SK-N-SH (cell line): ENCODE results near the gene GPR18. TPM values are rescaled to one million over a fixed set of nuclear protein-coding genes. Genes with fewer than 3 reads are reported as not detected.

Experiments used
- CTCF ChIA-PET: fragments of 300-600, 350-600 bp; formaldehyde crosslinking; extraction: SDS; loops from one replicate; lab custom pipeline; 2021; lab: Yijun Ruan, JAX
- POLR2A ChIA-PET: fragments of 350-600 bp; sonication (Branson Sonifier 250); formaldehyde crosslinking; extraction: SDS; loops from one replicate; lab custom pipeline; 2020; ENCODE audit warnings: antibody characterized with exemption, inconsistent platforms; lab: Yijun Ruan, JAX
- DNase-seq: peaks from one replicate; pipeline ENCODE4 v3.0.0; 2012
- H2AFZ ChIP-seq: fragments of 200-600 bp; sonication (generic); 2 replicates; pipeline ENCODE4 v1.8.1; 2016; ENCODE audit warnings: antibody characterized with exemption, mild to moderate bottlenecking, low read depth
- H3F3A ChIP-seq: fragments of 200-600 bp; sonication (generic); replicated peaks from 2 replicates; pipeline ENCODE3; 2016; ENCODE audit warnings: antibody characterized with exemption, mild to moderate bottlenecking; ENCODE audit not compliant: insufficient read depth
- H3K27ac ChIP-seq, 2 experiments: fragments of 200-500 bp in 1 of 2; fragments of 200-600 bp in 1 of 2; sonication (Bioruptor generic) in 1 of 2; sonication (generic), shearing (Covaris generic) in 1 of 2; 2 replicates each; pipeline versions ENCODE4 v1.5.1 to v1.6.1; 2014 to 2016; ENCODE audit warnings: low read depth in 2 of 2, inconsistent platforms in 1 of 2, low read length in 1 of 2, mild to moderate bottlenecking in 1 of 2, mixed read lengths in 1 of 2
- H3K27me3 ChIP-seq: fragments of 200-600 bp; sonication (generic), shearing (Covaris generic); 2 replicates; pipeline ENCODE4 v1.6.1; 2016; ENCODE audit warnings: mixed run types; ENCODE audit not compliant: insufficient read depth
- H3K36me3 ChIP-seq, 2 experiments: fragments of 200-500 bp in 1 of 2; fragments of 200-600 bp in 1 of 2; sonication (Bioruptor generic) in 1 of 2; sonication (generic) in 1 of 2; replicated peaks in 1 of 2; 2 replicates each; pipeline versions ENCODE3 to v1.5.1; 2014 to 2016; ENCODE audit warnings: low read length in 1 of 2, mild to moderate bottlenecking in 1 of 2; ENCODE audit not compliant: insufficient read depth in 2 of 2, control insufficient read depth in 1 of 2
- H3K4me1 ChIP-seq, 2 experiments: fragments of 200-500 bp in 1 of 2; fragments of 200-600 bp in 1 of 2; sonication (Bioruptor generic) in 1 of 2; sonication (generic), shearing (Covaris generic) in 1 of 2; 2 replicates each; pipeline versions ENCODE4 v1.5.1 to v1.6.1; 2014 to 2016; ENCODE audit warnings: low read depth in 1 of 2, low read length in 1 of 2, mixed run types in 1 of 2; ENCODE audit not compliant: insufficient read depth in 2 of 2, control insufficient read depth in 1 of 2
- H3K4me2 ChIP-seq: fragments of 200-600 bp; sonication (generic), shearing (Covaris generic); 2 replicates; pipeline ENCODE4 v1.6.1; 2017; ENCODE audit warnings: mixed run types
- H3K4me3 ChIP-seq, 2 experiments: fragments of 200-500 bp in 1 of 2; fragments of 200-600 bp in 1 of 2; sonication (Bioruptor generic) in 1 of 2; sonication (generic), shearing (Covaris generic) in 1 of 2; 2 replicates each; pipeline versions ENCODE4 v1.5.1 to v1.8.1; 2014 to 2016; ENCODE audit warnings: low read depth in 2 of 2, inconsistent platforms in 1 of 2, low read length in 1 of 2, mild to moderate bottlenecking in 1 of 2, mixed read lengths in 1 of 2, moderate library complexity in 1 of 2
- H3K79me2 ChIP-seq: fragments of 200-600 bp; sonication (generic); 2 replicates; pipeline ENCODE4 v1.8.1; 2017; ENCODE audit warnings: mild to moderate bottlenecking; ENCODE audit not compliant: insufficient read depth
- H3K9ac ChIP-seq: fragments of 200-600 bp; sonication (generic); 2 replicates; pipeline ENCODE4 v1.6.1; 2017; ENCODE audit warnings: mixed run types
- H3K9me2 ChIP-seq: fragments of 200-600 bp; sonication (generic); 2 replicates; pipeline ENCODE4 v1.6.1; 2017; ENCODE audit warnings: mixed run types
- H3K9me3 ChIP-seq: fragments of 200-600 bp; sonication (generic); 2 replicates; pipeline ENCODE4 v1.6.1; 2017; ENCODE audit warnings: mixed run types, mild to moderate bottlenecking, moderate library complexity
- H4K20me1 ChIP-seq: fragments of 200-600 bp; sonication (generic); 2 replicates; pipeline ENCODE4 v1.6.1; 2017; ENCODE audit warnings: mild to moderate bottlenecking, mixed run types; ENCODE audit not compliant: insufficient read depth
- CHD2 ChIP-seq: fragments of 150-350 bp; IDR thresholded peaks from 2 replicates; pipeline ENCODE4 v1.6.1; 2018; ENCODE audit warnings: low read length; ENCODE audit not compliant: partially characterized antibody
- EZH2phosphoT487 ChIP-seq: fragments of 200-600 bp; sonication (generic); IDR thresholded peaks from 2 replicates; pipeline ENCODE4 v1.6.1; 2017; ENCODE audit warnings: low read depth, mixed run types, mild to moderate bottlenecking, antibody characterized with exemption, moderate library complexity, borderline replicate concordance
- FOSL2 ChIP-seq: IDR thresholded peaks from 2 replicates; pipeline ENCODE4 v1.4.0; 2012; ENCODE audit warnings: low read depth, mild to moderate bottlenecking, moderate library complexity, borderline replicate concordance
- GABPA ChIP-seq: IDR thresholded peaks from 2 replicates; pipeline ENCODE4 v1.4.0; 2012; ENCODE audit warnings: low read depth, mild to moderate bottlenecking
- GATA2 ChIP-seq: sonication (generic); formaldehyde crosslinking; IDR thresholded peaks from 2 replicates; pipeline ENCODE4 v1.5.0; 2020; ENCODE audit warnings: mild to moderate bottlenecking, missing genetic modification reagents
- JUND ChIP-seq: IDR thresholded peaks from 2 replicates; pipeline ENCODE4 v1.4.0; 2012
- MEF2A ChIP-seq: IDR thresholded peaks from 2 replicates; pipeline ENCODE4 v1.4.0; 2012; ENCODE audit warnings: low read depth, borderline replicate concordance
- NFIC ChIP-seq: IDR thresholded peaks from 2 replicates; pipeline ENCODE4 v1.4.0; 2012; ENCODE audit warnings: borderline replicate concordance
- REST ChIP-seq: IDR thresholded peaks from 2 replicates; pipeline ENCODE4 v1.6.1; 2012; ENCODE audit warnings: mild to moderate bottlenecking, low read depth, low read length, moderate library complexity
- RFX5 ChIP-seq: IDR thresholded peaks from 2 replicates; pipeline ENCODE4 v1.6.1; 2012; ENCODE audit warnings: mild to moderate bottlenecking, improper control_type of control experiment, low read length
- RXRA ChIP-seq: IDR thresholded peaks from 2 replicates; pipeline ENCODE4 v1.4.0; 2012; ENCODE audit warnings: low read depth, mild to moderate bottlenecking, borderline replicate concordance
- SMC3 ChIP-seq: IDR thresholded peaks from 2 replicates; pipeline ENCODE4 v1.6.1; 2012; ENCODE audit warnings: low read depth, low read length, improper control_type of control experiment
- TAF1 ChIP-seq: IDR thresholded peaks from 2 replicates; pipeline ENCODE4 v1.6.1; 2012; ENCODE audit warnings: low read depth, mild to moderate bottlenecking, low read length, moderate library complexity, borderline replicate concordance
- USF1 ChIP-seq: IDR thresholded peaks from 2 replicates; pipeline ENCODE4 v1.4.0; 2012; ENCODE audit warnings: low read depth, borderline replicate concordance
- WGBS: methylation state at CpG from one replicate; pipeline ENCODE4 v1.1.6; 2017; ENCODE audit warnings: low lambda C conversion rate; 5-methylcytosine and 5-hydroxymethylcytosine counted together
- polyA plus RNA-seq, 3 experiments: library from polyadenylated mRNA; depleted of rRNA; stranded (reverse); fragments of >200 nt; gene quantifications; 2 replicates each; pipeline ENCODE4 v1.2.3, GENCODE V29; 2012
- TF ChIP-seq, protein P1 (sequence below): IDR thresholded peaks from 2 replicates; pipeline ENCODE4 v1.4.0; 2012; ENCODE audit warnings: low read depth, borderline replicate concordance
- TF ChIP-seq, protein P2 (sequence below): fragments of 150-350 bp; IDR thresholded peaks from 2 replicates; pipeline ENCODE4 v1.6.1; 2017; ENCODE audit warnings: antibody characterized with exemption, low read length, low read depth, borderline replicate concordance
- TF ChIP-seq, protein P3 (sequence below): IDR thresholded peaks from 2 replicates; pipeline ENCODE4 v1.4.0; 2012; ENCODE audit warnings: low read depth
- TF ChIP-seq, protein P4 (sequence below): fragments of 200-600 bp; sonication (generic); IDR thresholded peaks from 2 replicates; pipeline ENCODE4 v1.6.1; 2017; ENCODE audit warnings: antibody characterized with exemption, mild to moderate bottlenecking, moderate library complexity

Gene GPR18
- polyA plus RNA-seq, 1 of the 3 experiments (the other 2 are of a cell fraction), result not detected

GRCh38 chr13:99251921-99252320, 6.3 kb downstream of the GPR18 start:
- Histone ChIP-seq H3K79me2 (no peaks in the 10 kb centered on the region), H3F3A (no peaks in the 10 kb centered on the region), H3K9ac (no peak overlapping the region), H3K4me2 (no peak overlapping the region), H3K4me3 (no peak overlapping the region), H3K9me3 (no peaks in the 10 kb centered on the region), H2AFZ (no peak overlapping the region), H3K4me1 (peaks cover 0 to 2% of the 10 kb centered on the region in 2 experiments; a peak in 2 of 4 replicates), H3K9me2 (no peaks in the 10 kb centered on the region)
- POLR2A ChIA-PET, result no interaction called here
- no peak for DNase-seq
- CTCF ChIA-PET, result interaction anchor here (1.0 to 2.2 kb wide), 4 partner anchors 14 to 185 kb away, joined by 5 to 10 read pairs (median 7); no protein-coding TSS in a partner anchor
- no peak for TF ChIP-seq FOSL2
- TF ChIP-seq USF1, result no peak
- TF ChIP-seq, protein P1, sequence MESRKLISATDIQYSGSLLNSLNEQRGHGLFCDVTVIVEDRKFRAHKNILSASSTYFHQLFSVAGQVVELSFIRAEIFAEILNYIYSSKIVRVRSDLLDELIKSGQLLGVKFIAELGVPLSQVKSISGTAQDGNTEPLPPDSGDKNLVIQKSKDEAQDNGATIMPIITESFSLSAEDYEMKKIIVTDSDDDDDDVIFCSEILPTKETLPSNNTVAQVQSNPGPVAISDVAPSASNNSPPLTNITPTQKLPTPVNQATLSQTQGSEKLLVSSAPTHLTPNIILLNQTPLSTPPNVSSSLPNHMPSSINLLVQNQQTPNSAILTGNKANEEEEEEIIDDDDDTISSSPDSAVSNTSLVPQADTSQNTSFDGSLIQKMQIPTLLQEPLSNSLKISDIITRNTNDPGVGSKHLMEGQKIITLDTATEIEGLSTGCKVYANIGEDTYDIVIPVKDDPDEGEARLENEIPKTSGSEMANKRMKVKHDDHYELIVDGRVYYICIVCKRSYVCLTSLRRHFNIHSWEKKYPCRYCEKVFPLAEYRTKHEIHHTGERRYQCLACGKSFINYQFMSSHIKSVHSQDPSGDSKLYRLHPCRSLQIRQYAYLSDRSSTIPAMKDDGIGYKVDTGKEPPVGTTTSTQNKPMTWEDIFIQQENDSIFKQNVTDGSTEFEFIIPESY, result no peak
- no peak for TF ChIP-seq GATA2 (CRISPR knock-in tag)
- TF ChIP-seq SMC3, result no peak
- no peak for TF ChIP-seq GABPA
- TF ChIP-seq RXRA, result no peak
- TF ChIP-seq EZH2phosphoT487, result no peak
- no peak for TF ChIP-seq CHD2
- TF ChIP-seq TAF1, result no peak
- no peak for TF ChIP-seq REST
- TF ChIP-seq, protein P2, sequence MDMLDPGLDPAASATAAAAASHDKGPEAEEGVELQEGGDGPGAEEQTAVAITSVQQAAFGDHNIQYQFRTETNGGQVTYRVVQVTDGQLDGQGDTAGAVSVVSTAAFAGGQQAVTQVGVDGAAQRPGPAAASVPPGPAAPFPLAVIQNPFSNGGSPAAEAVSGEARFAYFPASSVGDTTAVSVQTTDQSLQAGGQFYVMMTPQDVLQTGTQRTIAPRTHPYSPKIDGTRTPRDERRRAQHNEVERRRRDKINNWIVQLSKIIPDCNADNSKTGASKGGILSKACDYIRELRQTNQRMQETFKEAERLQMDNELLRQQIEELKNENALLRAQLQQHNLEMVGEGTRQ, result no peak
- TF ChIP-seq MEF2A, result no peak
- TF ChIP-seq, protein P3, sequence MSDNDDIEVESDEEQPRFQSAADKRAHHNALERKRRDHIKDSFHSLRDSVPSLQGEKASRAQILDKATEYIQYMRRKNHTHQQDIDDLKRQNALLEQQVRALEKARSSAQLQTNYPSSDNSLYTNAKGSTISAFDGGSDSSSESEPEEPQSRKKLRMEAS, result no peak
- no peak for TF ChIP-seq NFIC
- TF ChIP-seq, protein P4, sequence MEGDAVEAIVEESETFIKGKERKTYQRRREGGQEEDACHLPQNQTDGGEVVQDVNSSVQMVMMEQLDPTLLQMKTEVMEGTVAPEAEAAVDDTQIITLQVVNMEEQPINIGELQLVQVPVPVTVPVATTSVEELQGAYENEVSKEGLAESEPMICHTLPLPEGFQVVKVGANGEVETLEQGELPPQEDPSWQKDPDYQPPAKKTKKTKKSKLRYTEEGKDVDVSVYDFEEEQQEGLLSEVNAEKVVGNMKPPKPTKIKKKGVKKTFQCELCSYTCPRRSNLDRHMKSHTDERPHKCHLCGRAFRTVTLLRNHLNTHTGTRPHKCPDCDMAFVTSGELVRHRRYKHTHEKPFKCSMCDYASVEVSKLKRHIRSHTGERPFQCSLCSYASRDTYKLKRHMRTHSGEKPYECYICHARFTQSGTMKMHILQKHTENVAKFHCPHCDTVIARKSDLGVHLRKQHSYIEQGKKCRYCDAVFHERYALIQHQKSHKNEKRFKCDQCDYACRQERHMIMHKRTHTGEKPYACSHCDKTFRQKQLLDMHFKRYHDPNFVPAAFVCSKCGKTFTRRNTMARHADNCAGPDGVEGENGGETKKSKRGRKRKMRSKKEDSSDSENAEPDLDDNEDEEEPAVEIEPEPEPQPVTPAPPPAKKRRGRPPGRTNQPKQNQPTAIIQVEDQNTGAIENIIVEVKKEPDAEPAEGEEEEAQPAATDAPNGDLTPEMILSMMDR, result no peak
- no peak for TF ChIP-seq JUND
- TF ChIP-seq RFX5, result no peak
- TF ChIP-seq, all 33 proteins: peak for 0
- WGBS, result 98% methylated on average over 4 of the region's 4 CpGs
- Histone ChIP-seq H3K27ac (no peak overlapping the region; a peak in 1 of 4 replicates), H3K27me3 (no peaks in the 10 kb centered on the region), H4K20me1 (no peaks in the 10 kb centered on the region), H3K36me3 (peaks cover 22 to 31% of the 10 kb centered on the region in 2 experiments)
